NCI-H226 (cell line): ENCODE results near the gene FBN1.

Experiments
- DNase-seq: peaks from one replicate; pipeline ENCODE4 v3.0.0-alpha.2; 2015

FBN1 gene

GRCh38 chr15:48547286-48547685 lies 98.2 kb downstream of the FBN1 start:
- DNase-seq, result peak; percentile 39

- DNase-seq, result no peak
Observed at GRCh38 chr15:48546296-48546695, 99.2 kb downstream of the FBN1 start.

- DNase-seq, result no peak
Observed at GRCh38 chr15:48544778-48545177, 100.7 kb downstream of the FBN1 start.

- DNase-seq, result peak; percentile 95
Observed at GRCh38 chr15:48541341-48542278, 103.9 kb downstream of the FBN1 start.

GRCh38 chr15:48540756-48541155 lies 104.8 kb downstream of the FBN1 start:
- DNase-seq, result no peak

GRCh38 chr15:48538941-48539340 lies 106.6 kb downstream of the FBN1 start:
- DNase-seq, result no peak

GRCh38 chr15:48537271-48538113 lies 108.0 kb downstream of the FBN1 start:
- DNase-seq, result no peak

GRCh38 chr15:48536681-48537091 lies 108.8 kb downstream of the FBN1 start:
- no peak for DNase-seq

GRCh38 chr15:48533982-48534381 lies 111.5 kb downstream of the FBN1 start:
- DNase-seq, result no peak

GRCh38 chr15:48532946-48533345 lies 112.6 kb downstream of the FBN1 start:
- DNase-seq, result no peak

- no peak for DNase-seq
Observed at GRCh38 chr15:48530528-48530927, 115.0 kb downstream of the FBN1 start.

- DNase-seq, result no peak
Observed at GRCh38 chr15:48528921-48529320, 116.6 kb downstream of the FBN1 start.

GRCh38 chr15:48527517-48527916 lies 118.0 kb downstream of the FBN1 start:
- DNase-seq, result no peak

GRCh38 chr15:48522911-48523310 lies 122.6 kb downstream of the FBN1 start:
- no peak for DNase-seq

- no peak for DNase-seq
Observed at GRCh38 chr15:48522123-48522522, 123.4 kb downstream of the FBN1 start.

GRCh38 chr15:48520376-48521155 lies 124.9 kb downstream of the FBN1 start:
- DNase-seq, result no peak

- no peak for DNase-seq
Observed at GRCh38 chr15:48516121-48516520, 129.4 kb downstream of the FBN1 start.

GRCh38 chr15:48515500-48515899 lies 130.0 kb downstream of the FBN1 start:
- DNase-seq, result no peak

GRCh38 chr15:48514103-48514816 lies 131.2 kb downstream of the FBN1 start:
- no peak for DNase-seq

- DNase-seq, result no peak
Observed at GRCh38 chr15:48510976-48511375, 134.5 kb downstream of the FBN1 start.

- peak; percentile 46 for DNase-seq
Observed at GRCh38 chr15:48507416-48508065, 138.0 kb downstream of the FBN1 start.

- no peak for DNase-seq
Observed at GRCh38 chr15:48505067-48505466, 140.4 kb downstream of the FBN1 start.
